GM12878 (cell line): Measurements from ENCODE around the gene LINGO1. TPM values are rescaled to one million over a fixed set of nuclear protein-coding genes. Genes with fewer than 3 reads are reported as not detected.
A peak's percentile ranks its signal among the peaks of the same experiment; 100 is the strongest.

Experiments used
- ATAC-seq: fragments of 200-7000 bp; cut with Tn5 transposase; 3 replicates; pipeline ENCODE4 v1.9.1; 2020; ENCODE audit warnings: mild to moderate bottlenecking, moderate library complexity
- BruUV-seq: library from RNA; stranded (reverse); fragments of 400-500 nt; replicated peaks from 2 replicates; lab custom pipeline; 2021; lab: Mats Ljungman, UMichigan
- CTCF ChIA-PET: fragments of 300-600 bp; sonication (Branson Sonifier 250); formaldehyde crosslinking; extraction: SDS; loops from one replicate; lab custom pipeline; 2021; ENCODE audit warnings: inconsistent platforms; lab: Yijun Ruan, JAX
- POLR2A ChIA-PET: fragments of 350-600 bp; formaldehyde crosslinking; extraction: SDS; loops from one replicate; lab custom pipeline; 2021; ENCODE audit warnings: inconsistent platforms; lab: Charles Lee
- RAD21 ChIA-PET: fragments of 300-600 bp; sonication (Branson Sonifier 250); formaldehyde crosslinking; loops from one replicate; lab custom pipeline; 2023; ENCODE audit warnings: antibody characterized with exemption; ENCODE audit not compliant: unreplicated experiment; lab: Charles Lee
- SMC1A ChIA-PET: fragments of 300-600 bp; sonication (Branson Sonifier 250); formaldehyde crosslinking; loops from one replicate; lab custom pipeline; 2023; ENCODE audit not compliant: unreplicated experiment, uncharacterized antibody; lab: Charles Lee
- DNase-seq: peaks from one replicate; pipeline ENCODE4 v3.0.0-alpha.2; 2011; ENCODE audit warnings: low read depth, low spot score
- FAIRE-seq: peaks from 3 replicates; lab custom pipeline; 2011; peaks lifted over from hg19 to GRCh38; lab: Jason Lieb, UNC
- H2AFZ ChIP-seq: 2 replicates; pipeline ENCODE4 v1.6.0; 2011; ENCODE audit warnings: low read depth, low read length, control low read depth; ENCODE audit not compliant: control insufficient read depth
- H3K27ac ChIP-seq: 2 replicates; pipeline ENCODE4 v1.5.1; 2011; ENCODE audit warnings: control low read depth; ENCODE audit not compliant: control insufficient read depth, insufficient read depth
- H3K27me3 ChIP-seq, 2 experiments: replicated peaks in 1 of 2; 2 replicates each; pipeline versions ENCODE4 v1.6.0 to v1.6.1; 2011; ENCODE audit warnings: low read length in 1 of 2; ENCODE audit not compliant: control insufficient read depth in 2 of 2, insufficient read depth in 2 of 2
- H3K36me3 ChIP-seq, 2 experiments: 2 replicates each; pipeline ENCODE4 v1.5.1; 2011; ENCODE audit warnings: low read length in 1 of 2; ENCODE audit not compliant: control insufficient read depth in 2 of 2, insufficient read depth in 2 of 2
- H3K4me1 ChIP-seq: 2 replicates; pipeline ENCODE4 v1.6.1; 2011; ENCODE audit warnings: mild to moderate bottlenecking, low read length, moderate library complexity, mixed read lengths; ENCODE audit not compliant: control insufficient read depth, insufficient read depth
- H3K4me2 ChIP-seq: 2 replicates; pipeline ENCODE4 v1.6.0; 2011; ENCODE audit warnings: control low read depth; ENCODE audit not compliant: control insufficient read depth, insufficient read depth
- H3K4me3 ChIP-seq: fragments of 200-600 bp; sonication (generic); 2 replicates; pipeline ENCODE4 v1.5.1; 2016
- H3K79me2 ChIP-seq: 2 replicates; pipeline ENCODE4 v1.6.0; 2011; ENCODE audit warnings: low read length; ENCODE audit not compliant: control insufficient read depth, insufficient read depth
- H3K9ac ChIP-seq: 2 replicates; pipeline ENCODE4 v1.8.0; 2011; ENCODE audit warnings: low read length, control low read depth, mixed read lengths; ENCODE audit not compliant: control insufficient read depth, insufficient read depth
- H3K9me3 ChIP-seq: replicated peaks from 3 replicates; pipeline ENCODE4 v1.5.1; 2011; ENCODE audit warnings: mild to moderate bottlenecking, low read length; ENCODE audit not compliant: control insufficient read depth, insufficient read depth
- H4K20me1 ChIP-seq: 2 replicates; pipeline ENCODE4 v1.6.0; 2011; ENCODE audit not compliant: control insufficient read depth, insufficient read depth
- DPF2 ChIP-seq: fragments of 450-650 bp; IDR thresholded peaks from 2 replicates; pipeline ENCODE4 v1.6.1; 2017; ENCODE audit warnings: mild to moderate bottlenecking
- GATAD2B ChIP-seq: fragments of 450-650 bp; conservative IDR thresholded peaks from 2 replicates; pipeline ENCODE4 v1.6.1; 2017; ENCODE audit warnings: low read depth, mild to moderate bottlenecking, moderate library complexity
- IKZF1 ChIP-seq: fragments of 450-650 bp; conservative IDR thresholded peaks from 2 replicates; pipeline ENCODE4 v1.6.1; 2017; ENCODE audit warnings: antibody characterized with exemption, mild to moderate bottlenecking
- LARP7 ChIP-seq: fragments of 450-650 bp; IDR thresholded peaks from 2 replicates; pipeline ENCODE4 v1.6.1; 2017; ENCODE audit warnings: mild to moderate bottlenecking
- MTA2 ChIP-seq: fragments of 450-650 bp; IDR thresholded peaks from 2 replicates; pipeline ENCODE4 v1.6.1; 2016; ENCODE audit warnings: low read depth, mild to moderate bottlenecking, moderate library complexity
- NR2F1 ChIP-seq: fragments of 450-650 bp; conservative IDR thresholded peaks from 2 replicates; pipeline ENCODE4 v1.6.1; 2017; ENCODE audit warnings: mild to moderate bottlenecking
- PRDM15 ChIP-seq: fragments of 450-650 bp; formaldehyde crosslinking; IDR thresholded peaks from 2 replicates; pipeline ENCODE4 v1.4.0; 2020; ENCODE audit warnings: mild to moderate bottlenecking, moderate library complexity
- SMARCA5 ChIP-seq: fragments of 450-650 bp; IDR thresholded peaks from 2 replicates; pipeline ENCODE4 v1.6.1; 2017; ENCODE audit warnings: mild to moderate bottlenecking
- ZNF622 ChIP-seq: fragments of 450-650 bp; IDR thresholded peaks from 2 replicates; pipeline ENCODE4 v1.6.1; 2017; ENCODE audit warnings: mild to moderate bottlenecking, inconsistent platforms
- WGBS: methylation state at CpG from one replicate; pipeline ENCODE4 v1.1.6; 2016; ENCODE audit warnings: low lambda C conversion rate; ENCODE audit not compliant: insufficient replicate concordance, insufficient coverage; ENCODE audit errors: missing lambda C conversion rate; 5-methylcytosine and 5-hydroxymethylcytosine counted together
- in situ Hi-C: fragments of 300-500 bp; cut with MboI; formaldehyde crosslinking; loops from 9 replicates; pipeline ENCODE4 v1.14.3; 2018; ENCODE audit warnings: mixed read lengths
- intact Hi-C: fragments of 100-400 bp; cut with micrococcal nuclease; formaldehyde crosslinking; loops from one replicate; pipeline ENCODE4 v1.14.2; 2022; ENCODE audit not compliant: unreplicated experiment
- polyA plus RNA-seq, 11 experiments: library from polyadenylated mRNA; depleted of rRNA in 4 of 11; unstranded in 6 of 11; stranded (reverse) in 5 of 11; fragments of >200 nt; fragmentation: Nextera tagmentation in 4 of 11; fragmentation: Illumina TruSeq in 1 of 11; extraction: Ambion mirVana in 4 of 11; extraction: Trizol in 1 of 11; gene quantifications; 1 replicate in 1 of 11; 2 replicates in 10 of 11; pipeline versions ENCODE4 v1.2.1 to v1.2.3, GENCODE V29; 2011 to 2016; ENCODE audit warnings: inconsistent platforms in 2 of 11, missing spikeins in 2 of 11, low read depth in 1 of 11
- total RNA-seq, 4 experiments: library from RNA; depleted of rRNA in 3 of 4; stranded (reverse); fragments of >200 nt in 3 of 4; fragmentation: Illumina TruSeq in 1 of 4; extraction: Trizol in 1 of 4; gene quantifications; 2 replicates each; pipeline versions ENCODE4 v1.2.1 to v1.2.3, GENCODE V29; 2013 to 2021
- TF ChIP-seq, protein P1 (sequence below): fragments of 450-650 bp; IDR thresholded peaks from 2 replicates; pipeline ENCODE4 v1.6.1; 2016; ENCODE audit warnings: mild to moderate bottlenecking
- TF ChIP-seq, protein P2 (sequence below): IDR thresholded peaks from 2 replicates; pipeline ENCODE4 v1.6.1; 2012; ENCODE audit warnings: low read length, inconsistent platforms

LINGO1 gene
- total and polyA plus RNA-seq, 10 of the 15 experiments (the other 5 are each of a cell fraction or from before 2014, with no cell fraction given), result 0.04 to 3.9 (median 0.17) TPM; not detected in 6

DNA sequence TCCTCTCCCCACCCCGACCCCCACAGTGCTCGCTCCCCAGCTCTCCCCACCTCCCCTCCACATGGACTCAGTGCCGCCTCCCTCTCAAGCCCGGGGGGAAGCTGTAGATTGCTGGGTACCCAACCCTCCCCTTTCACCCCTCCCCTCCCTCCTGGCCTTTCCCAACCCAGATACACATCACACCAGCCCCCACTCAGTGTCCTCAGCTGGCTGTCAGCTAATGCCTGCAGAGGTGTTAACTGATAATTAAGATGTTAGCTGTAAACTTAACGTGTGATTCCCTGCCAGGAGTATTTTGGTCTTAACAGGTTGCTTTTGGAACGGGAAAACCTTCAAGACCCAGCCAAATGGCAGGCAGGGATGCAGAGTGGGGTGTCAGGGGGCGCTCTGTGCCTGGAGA lies 39.4 kb upstream of the LINGO1 start (continued):
- TF ChIP-seq PRDM15 (CRISPR knock-in tag), result no peak
- no peak for TF ChIP-seq MTA2
- TF ChIP-seq, all 136 proteins: peak for 0

- Histone ChIP-seq H3K9ac (no peak overlapping the region), H3K27me3 (peaks cover 10 to 11% of the 10 kb centered on the region in 2 experiments), H3K36me3 (no peaks in the 10 kb centered on the region), H3K4me1 (no peaks in the 10 kb centered on the region), H2AFZ (no peak overlapping the region), H3K79me2 (no peaks in the 10 kb centered on the region), H3K4me2 (no peak overlapping the region), H3K4me3 (no peak overlapping the region), H3K27ac (no peak overlapping the region), H4K20me1 (no peaks in the 10 kb centered on the region), H3K9me3 (no peaks in the 10 kb centered on the region)
- intact Hi-C loops, result no loop called here
- ATAC-seq (peak; percentile 75), FAIRE-seq (no peak), DNase-seq (no peak)
- TF ChIP-seq NR2F1, result peak; percentile 72
- TF ChIP-seq, protein P1, sequence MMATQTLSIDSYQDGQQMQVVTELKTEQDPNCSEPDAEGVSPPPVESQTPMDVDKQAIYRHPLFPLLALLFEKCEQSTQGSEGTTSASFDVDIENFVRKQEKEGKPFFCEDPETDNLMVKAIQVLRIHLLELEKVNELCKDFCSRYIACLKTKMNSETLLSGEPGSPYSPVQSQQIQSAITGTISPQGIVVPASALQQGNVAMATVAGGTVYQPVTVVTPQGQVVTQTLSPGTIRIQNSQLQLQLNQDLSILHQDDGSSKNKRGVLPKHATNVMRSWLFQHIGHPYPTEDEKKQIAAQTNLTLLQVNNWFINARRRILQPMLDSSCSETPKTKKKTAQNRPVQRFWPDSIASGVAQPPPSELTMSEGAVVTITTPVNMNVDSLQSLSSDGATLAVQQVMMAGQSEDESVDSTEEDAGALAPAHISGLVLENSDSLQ, result peak; percentile 43; the same call in 1 of the 2 replicates
- TF ChIP-seq ZNF622, result no peak
- TF ChIP-seq SMARCA5, result no peak
- TF ChIP-seq DPF2, result peak; percentile 24; the same call in 1 of the 2 replicates
- TF ChIP-seq, protein P2, sequence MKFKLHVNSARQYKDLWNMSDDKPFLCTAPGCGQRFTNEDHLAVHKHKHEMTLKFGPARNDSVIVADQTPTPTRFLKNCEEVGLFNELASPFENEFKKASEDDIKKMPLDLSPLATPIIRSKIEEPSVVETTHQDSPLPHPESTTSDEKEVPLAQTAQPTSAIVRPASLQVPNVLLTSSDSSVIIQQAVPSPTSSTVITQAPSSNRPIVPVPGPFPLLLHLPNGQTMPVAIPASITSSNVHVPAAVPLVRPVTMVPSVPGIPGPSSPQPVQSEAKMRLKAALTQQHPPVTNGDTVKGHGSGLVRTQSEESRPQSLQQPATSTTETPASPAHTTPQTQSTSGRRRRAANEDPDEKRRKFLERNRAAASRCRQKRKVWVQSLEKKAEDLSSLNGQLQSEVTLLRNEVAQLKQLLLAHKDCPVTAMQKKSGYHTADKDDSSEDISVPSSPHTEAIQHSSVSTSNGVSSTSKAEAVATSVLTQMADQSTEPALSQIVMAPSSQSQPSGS, result no peak
- TF ChIP-seq LARP7, result 0 out of 2 replicates have a peak, but pooled peaks have one; percentile 34
- 0 out of 2 replicates have a peak, but pooled peaks have one; percentile 43 for TF ChIP-seq GATAD2B
- TF ChIP-seq IKZF1, result peak; percentile 56
- in situ Hi-C loops, result no loop called here
- SMC1A ChIA-PET, result no interaction called here
- POLR2A ChIA-PET, result interaction anchor here (0.5 to 1.1 kb wide), 2 partner anchors 13 to 399 kb away, joined by 3 read pairs; no protein-coding TSS in a partner anchor
- 3% methylated on average over 13 of the region's 13 CpGs for WGBS
- no TSS peak for BruUV-seq
- RAD21 ChIA-PET, result no interaction called here
- CTCF ChIA-PET, result interaction anchor here (0.8 to 1.9 kb wide), 4 partner anchors 9 to 229 kb away, joined by 3 to 5 read pairs (median 4); no protein-coding TSS in a partner anchor
Observed at GRCh38 chr15:77671362-77672056, 38.8 kb upstream of the LINGO1 start.
